Parathyroid adenoma (tissue), 2 donors: ENCODE measurements around the gene ATP5IF1.
A peak's percentile ranks its signal among the peaks of the same experiment; 100 is the strongest.

Experiments used
- H2AFZ ChIP-seq: fragments of 300-600 bp; sonication (generic); one replicate; pipeline ENCODE4 v1.7.0; 2017; ENCODE audit warnings: antibody characterized with exemption, mild to moderate bottlenecking
- H3K27ac ChIP-seq: fragments of 300-600 bp; sonication (generic); one replicate; pipeline ENCODE4 v1.7.0; 2017
- H3K27me3 ChIP-seq: fragments of 300-600 bp; sonication (generic); one replicate; pipeline ENCODE4 v1.7.0; 2017; ENCODE audit warnings: low read length; ENCODE audit not compliant: control insufficient read depth, insufficient read depth
- H3K36me3 ChIP-seq: fragments of 300-600 bp; sonication (generic); one replicate; pipeline ENCODE4 v1.7.0; 2017; ENCODE audit warnings: low read length; ENCODE audit not compliant: control insufficient read depth, insufficient read depth
- H3K4me1 ChIP-seq: fragments of 300-600 bp; sonication (generic); one replicate; pipeline ENCODE4 v1.7.0; 2017; ENCODE audit warnings: control low read depth
- H3K4me2 ChIP-seq: fragments of 300-600 bp; sonication (generic); one replicate; pipeline ENCODE4 v1.7.0; 2017; ENCODE audit warnings: low read length
- H3K4me3 ChIP-seq: fragments of 300-600 bp; sonication (generic); one replicate; pipeline ENCODE4 v1.7.0; 2017; ENCODE audit warnings: low read depth, low read length
- H3K79me2 ChIP-seq: fragments of 300-600 bp; sonication (generic); one replicate; pipeline ENCODE4 v1.7.0; 2017; ENCODE audit warnings: control low read depth
- H3K9ac ChIP-seq: fragments of 300-600 bp; sonication (generic); one replicate; pipeline ENCODE4 v1.7.0; 2017; ENCODE audit warnings: mild to moderate bottlenecking
- H3K9me3 ChIP-seq: fragments of 300-600 bp; sonication (generic); one replicate; pipeline ENCODE4 v1.7.0; 2017; ENCODE audit warnings: low read length; ENCODE audit not compliant: control insufficient read depth
- CTCF ChIP-seq: fragments of 300-600 bp; sonication (generic); IDR thresholded peaks from one replicate; pipeline ENCODE4 v1.7.0; 2017; ENCODE audit warnings: antibody characterized with exemption, mild to moderate bottlenecking
- donor health status: primary hyperparathyroidism.

Gene ATP5IF1

GRCh38 chr1:28233264-28233606 is 2.7 kb upstream of the ATP5IF1 start:
- no peaks in the 10 kb centered on the region for H3K27me3 ChIP-seq
- TF ChIP-seq CTCF, result no peak
- peak overlapping the region; percentile 79 for H2AFZ ChIP-seq
- H3K4me1 ChIP-seq, result peaks cover 2% of the 10 kb centered on the region
- no peak overlapping the region for H3K9ac ChIP-seq
- H3K4me2 ChIP-seq, result peak overlapping the region; percentile 73
- peak overlapping the region; percentile 98 for H3K4me3 ChIP-seq
- H3K9me3 ChIP-seq, result no peaks in the 10 kb centered on the region
- H3K36me3 ChIP-seq, result no peaks in the 10 kb centered on the region
- H3K27ac ChIP-seq, result peak overlapping the region; percentile 60
- H3K79me2 ChIP-seq, result peaks cover 7% of the 10 kb centered on the region

GRCh38 chr1:28236656-28237322 is 865 bp downstream of the ATP5IF1 start:
- Histone ChIP-seq H3K9ac (peak overlapping the region; percentile 67), H3K36me3 (no peaks in the 10 kb centered on the region), H3K4me2 (peak overlapping the region; percentile 97), H3K27ac (peak overlapping the region; percentile 94), H3K9me3 (no peaks in the 10 kb centered on the region), H3K4me3 (peak overlapping the region; percentile 99), H3K27me3 (no peaks in the 10 kb centered on the region), H3K79me2 (peaks cover 7% of the 10 kb centered on the region), H3K4me1 (peaks cover 2% of the 10 kb centered on the region), H2AFZ (peak overlapping the region; percentile 88)
- TF ChIP-seq CTCF, result no peak

- Histone ChIP-seq H3K9ac (no peak overlapping the region), H3K27ac (no peak overlapping the region), H3K79me2 (peaks cover 2% of the 10 kb centered on the region), H2AFZ (no peak overlapping the region), H3K4me3 (no peak overlapping the region), H3K27me3 (no peaks in the 10 kb centered on the region), H3K36me3 (no peaks in the 10 kb centered on the region), H3K4me1 (peaks cover 2% of the 10 kb centered on the region), H3K9me3 (no peaks in the 10 kb centered on the region), H3K4me2 (no peak overlapping the region)
- TF ChIP-seq CTCF, result no peak
Observed at GRCh38 chr1:28239004-28239403, 3.1 kb downstream of the ATP5IF1 start.

DNA sequence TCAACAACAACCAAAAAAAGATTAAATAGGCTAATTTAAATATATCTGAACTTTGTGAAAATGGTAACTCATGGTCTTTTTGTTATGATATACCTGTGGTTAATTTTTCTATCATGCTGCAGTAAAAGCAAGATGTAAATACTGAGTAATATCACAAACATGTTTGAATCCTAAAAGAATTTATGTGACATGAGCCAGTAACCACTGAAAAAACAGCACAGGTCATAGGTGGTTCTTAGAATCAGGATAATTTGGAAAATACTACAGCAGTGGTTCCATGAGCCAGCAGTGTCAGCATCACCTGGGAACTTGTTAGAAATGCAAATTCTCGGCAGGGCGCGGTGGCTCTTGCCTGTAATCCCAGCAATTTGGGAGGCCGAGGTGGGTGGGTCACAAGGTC is 4.1 kb downstream of the ATP5IF1 start:
- Histone ChIP-seq H3K4me3 (no peak overlapping the region), H3K27me3 (no peaks in the 10 kb centered on the region), H3K9ac (no peak overlapping the region), H3K27ac (no peak overlapping the region), H3K9me3 (no peaks in the 10 kb centered on the region), H3K79me2 (peaks cover 2% of the 10 kb centered on the region), H3K4me1 (peaks cover 2% of the 10 kb centered on the region), H3K4me2 (no peak overlapping the region), H2AFZ (no peak overlapping the region), H3K36me3 (no peaks in the 10 kb centered on the region)
- TF ChIP-seq CTCF, result no peak

DNA sequence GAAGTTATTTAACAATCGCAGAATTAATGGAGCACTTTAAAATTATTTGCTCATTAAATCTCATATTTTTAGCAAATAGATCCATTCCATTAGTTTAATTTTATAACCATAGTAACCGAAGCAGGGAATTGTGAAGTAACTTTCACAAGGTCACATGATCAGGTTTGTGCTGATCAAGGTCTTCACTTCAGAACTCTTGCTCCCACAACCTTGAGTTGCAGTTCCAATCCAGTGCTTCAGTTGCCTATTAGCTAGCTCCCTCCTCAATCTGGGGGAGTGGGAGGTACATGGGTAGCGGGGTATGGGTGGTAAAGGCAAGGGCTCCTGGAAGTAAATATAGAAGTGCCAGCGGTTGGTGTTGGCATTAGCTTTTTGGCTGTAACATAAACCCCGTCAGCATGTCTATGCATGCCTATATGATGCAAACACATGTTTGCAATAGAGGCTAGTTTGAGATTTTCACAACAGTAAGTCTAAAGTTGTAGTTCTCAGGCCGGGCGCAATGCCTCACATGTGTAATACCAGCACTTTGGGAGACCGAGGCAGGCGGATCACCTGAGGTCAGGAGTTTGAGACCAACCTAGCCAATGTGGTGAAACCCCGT is 5.8 kb downstream of the ATP5IF1 start:
- H3K9ac ChIP-seq, result no peak overlapping the region
- no peak overlapping the region for H2AFZ ChIP-seq
- no peaks in the 10 kb centered on the region for H3K9me3 ChIP-seq
- no peak overlapping the region for H3K4me2 ChIP-seq
- no peaks in the 10 kb centered on the region for H3K36me3 ChIP-seq
- H3K79me2 ChIP-seq, result peaks cover 2% of the 10 kb centered on the region
- no peak overlapping the region for H3K27ac ChIP-seq
- H3K4me1 ChIP-seq, result peaks cover 2% of the 10 kb centered on the region
- no peak overlapping the region for H3K4me3 ChIP-seq
- no peak for TF ChIP-seq CTCF
- H3K27me3 ChIP-seq, result no peaks in the 10 kb centered on the region
